ENCODE measurements around the gene SLFN12L.
"Not testable (repeated sequence)": the region's sequence is repeated elsewhere in the genome, so short reads cannot be mapped to it uniquely, and the experiment has no call there.

SLFN12L gene

DNA sequence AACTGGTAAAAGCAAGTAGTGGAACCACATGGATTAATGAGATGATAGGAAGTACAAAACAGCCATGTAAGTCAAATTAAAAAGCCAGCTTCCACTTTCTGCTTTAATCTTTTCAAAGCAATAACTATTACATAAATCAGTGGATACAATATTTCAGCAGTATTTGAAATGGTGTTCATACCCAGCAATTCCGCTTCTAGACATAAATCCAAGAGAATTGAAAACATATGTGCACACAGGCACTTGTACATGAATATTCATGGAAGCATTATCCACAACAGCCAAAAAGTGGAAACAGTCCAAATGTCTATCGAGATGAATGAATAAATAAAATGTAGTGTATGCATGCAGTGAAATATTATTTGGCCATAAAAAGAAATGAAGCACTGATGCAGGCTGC, 27.4 kb downstream of the SLFN12L start:
- Histone ChIP-seq H3K23ac (ENCODE audit: low read length) (no peak overlapping the region), H3K36me3 (ENCODE audit: control insufficient read depth, insufficient read depth, low read length) (no peaks in the 10 kb centered on the region), H3K4me2 (ENCODE audit: low read length) (no peak overlapping the region), H4K5ac (ENCODE audit: low read length) (no peak overlapping the region), H2BK15ac (replicated peaks; ENCODE audit: low read depth) (no peak overlapping the region), H3K9ac (ENCODE audit: low read length) (no peak overlapping the region), H2BK5ac (ENCODE audit: low read length) (no peak overlapping the region), H3K4me1 (ENCODE audit: control insufficient read depth, low read depth, low read length) (no peaks in the 10 kb centered on the region), H3K4me3 (ENCODE audit: low read length) (no peak overlapping the region), H3K27ac (ENCODE audit: low read depth, low read length) (no peak overlapping the region), H3K79me1 (ENCODE audit: low read length) (no peaks in the 10 kb centered on the region), H4K8ac (ENCODE audit: low read depth, low read length) (no peak overlapping the region), H3K4ac (ENCODE audit: low read depth, low read length) (no peak overlapping the region), H2BK120ac (ENCODE audit: low read depth, low read length) (no peak overlapping the region), H3K27me3 (ENCODE audit: insufficient read depth, low read length, poor library complexity) (no peaks in the 10 kb centered on the region), H3K79me2 (ENCODE audit: control insufficient read depth, insufficient read depth, low read length) (no peaks in the 10 kb centered on the region), H3K18ac (ENCODE audit: low read length) (no peak overlapping the region), H2AK5ac (ENCODE audit: low read length) (no peak overlapping the region), H3K56ac (ENCODE audit: low read length) (no peak overlapping the region)
- DNase-seq = no peak
- no CpG with 5 or more reads among the region's 2 CpGs for WGBS (ENCODE audit: extremely low coverage, insufficient coverage, low lambda C conversion rate)

DNA sequence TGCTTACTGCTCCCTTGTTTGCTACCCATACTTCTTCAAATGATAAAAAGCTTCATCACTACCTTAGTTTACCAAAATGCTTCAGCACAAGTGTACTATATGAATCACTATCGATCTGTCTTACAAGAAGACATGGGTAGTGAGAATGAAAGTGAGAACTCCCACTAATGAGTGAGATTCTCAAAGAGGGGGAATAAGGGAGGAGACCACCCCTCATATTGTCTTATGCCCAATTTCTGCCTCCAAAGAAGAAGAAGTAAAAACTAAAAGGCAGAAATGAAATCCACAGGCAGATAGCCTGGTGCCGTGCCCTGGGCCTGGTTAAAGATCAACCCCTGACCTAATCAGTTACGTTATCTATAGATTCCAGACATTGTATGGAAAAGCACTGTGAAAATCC, 29.8 kb downstream of the SLFN12L start:
- not testable (repeated sequence) for H3K4me1 ChIP-seq (ENCODE audit: control insufficient read depth, low read depth, low read length); H2BK120ac ChIP-seq (ENCODE audit: low read depth, low read length); H3K79me1 ChIP-seq (ENCODE audit: low read length); H3K18ac ChIP-seq (ENCODE audit: low read length); H3K27ac ChIP-seq (ENCODE audit: low read depth, low read length); H2BK15ac ChIP-seq (replicated peaks; ENCODE audit: low read depth); H3K36me3 ChIP-seq (ENCODE audit: control insufficient read depth, insufficient read depth, low read length); H2BK5ac ChIP-seq (ENCODE audit: low read length); H3K9ac ChIP-seq (ENCODE audit: low read length); H2AK5ac ChIP-seq (ENCODE audit: low read length); H3K4me2 ChIP-seq (ENCODE audit: low read length); H4K5ac ChIP-seq (ENCODE audit: low read length); H4K8ac ChIP-seq (ENCODE audit: low read depth, low read length); DNase-seq; H3K4me3 ChIP-seq (ENCODE audit: low read length); H3K27me3 ChIP-seq (ENCODE audit: insufficient read depth, low read length, poor library complexity); H3K4ac ChIP-seq (ENCODE audit: low read depth, low read length); H3K23ac ChIP-seq (ENCODE audit: low read length); H3K56ac ChIP-seq (ENCODE audit: low read length); H3K79me2 ChIP-seq (ENCODE audit: control insufficient read depth, insufficient read depth, low read length)
- WGBS (ENCODE audit: extremely low coverage, insufficient coverage, low lambda C conversion rate) = no CpG with 5 or more reads among the region's 3 CpGs

DNA sequence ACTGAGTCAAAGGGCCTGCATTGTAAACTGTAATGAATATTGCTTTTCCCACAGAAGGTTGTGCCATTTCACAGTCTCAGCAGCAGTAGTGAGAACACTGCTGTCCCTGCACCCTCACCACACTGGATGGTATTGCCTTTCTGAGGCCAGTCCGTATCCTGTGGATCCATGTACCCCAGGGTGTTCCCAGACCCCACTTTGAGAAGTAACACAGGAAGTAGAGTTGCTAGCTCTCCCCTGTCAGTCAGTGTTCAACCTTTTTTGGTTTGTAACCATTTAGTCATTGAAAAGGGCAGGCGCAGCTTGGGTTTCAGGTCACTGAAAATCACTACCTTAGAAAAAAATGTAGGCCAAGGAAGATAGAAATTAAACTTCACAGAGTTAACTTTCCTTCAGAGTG, 37.9 kb downstream of the SLFN12L start:
- H3K56ac ChIP-seq (ENCODE audit: low read length) = no peak overlapping the region
- no CpG with 5 or more reads among the region's 2 CpGs for WGBS (ENCODE audit: extremely low coverage, insufficient coverage, low lambda C conversion rate)
- H2BK15ac ChIP-seq (replicated peaks; ENCODE audit: low read depth) = no peak overlapping the region
- H4K8ac ChIP-seq (ENCODE audit: low read depth, low read length) = no peak overlapping the region
- H3K36me3 ChIP-seq (ENCODE audit: control insufficient read depth, insufficient read depth, low read length) = no peaks in the 10 kb centered on the region
- H3K27ac ChIP-seq (ENCODE audit: low read depth, low read length) = no peak overlapping the region
- no peak for DNase-seq
- H3K9ac ChIP-seq (ENCODE audit: low read length) = no peak overlapping the region
- H3K18ac ChIP-seq (ENCODE audit: low read length) = no peak overlapping the region
- H3K79me1 ChIP-seq (ENCODE audit: low read length) = no peaks in the 10 kb centered on the region
- H2BK120ac ChIP-seq (ENCODE audit: low read depth, low read length) = no peak overlapping the region
- H3K23ac ChIP-seq (ENCODE audit: low read length) = no peak overlapping the region
- no peak overlapping the region for H3K4ac ChIP-seq (ENCODE audit: low read depth, low read length)
- no peak overlapping the region for H3K4me2 ChIP-seq (ENCODE audit: low read length)
- H4K5ac ChIP-seq (ENCODE audit: low read length) = no peak overlapping the region
- no peaks in the 10 kb centered on the region for H3K4me1 ChIP-seq (ENCODE audit: control insufficient read depth, low read depth, low read length)
- no peaks in the 10 kb centered on the region for H3K79me2 ChIP-seq (ENCODE audit: control insufficient read depth, insufficient read depth, low read length)
- H2AK5ac ChIP-seq (ENCODE audit: low read length) = no peak overlapping the region
- no peak overlapping the region for H3K4me3 ChIP-seq (ENCODE audit: low read length)
- no peak overlapping the region for H2BK5ac ChIP-seq (ENCODE audit: low read length)
- H3K27me3 ChIP-seq (ENCODE audit: insufficient read depth, low read length, poor library complexity) = peaks cover 35% of the 10 kb centered on the region

DNA sequence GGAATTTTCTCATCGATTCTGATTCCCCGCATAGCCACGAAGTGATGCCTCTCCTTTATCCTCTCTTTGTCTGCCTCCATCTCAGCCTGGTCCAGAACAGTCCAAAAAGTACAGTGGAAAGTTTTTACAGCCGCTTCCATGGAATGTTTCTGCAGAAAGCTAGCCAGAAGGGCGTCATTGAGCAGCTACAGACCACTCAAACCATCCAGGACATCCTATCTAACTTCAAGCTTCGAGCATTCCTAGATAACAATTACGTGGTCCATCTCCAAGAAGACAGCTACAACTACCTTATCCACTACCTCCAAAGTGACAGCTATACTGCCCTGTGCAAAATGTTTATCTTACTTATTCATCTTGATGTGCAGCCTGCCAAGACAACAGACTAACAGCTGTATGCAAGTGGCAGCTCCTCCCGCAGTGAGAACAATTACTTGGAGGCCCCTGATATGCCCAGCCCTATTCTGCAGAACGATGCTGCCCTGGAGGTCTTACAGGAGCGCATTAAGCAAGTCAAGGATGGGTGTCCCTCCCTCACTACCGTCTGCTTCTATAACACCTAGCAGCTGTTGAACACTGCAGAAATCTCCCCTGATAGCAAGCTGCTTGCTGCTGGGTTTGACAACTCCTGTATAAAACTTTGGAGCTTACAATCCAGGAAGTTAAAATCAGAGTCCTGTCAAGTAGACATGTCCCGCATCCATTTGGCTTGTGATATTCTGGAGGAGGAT, 38.9 kb downstream of the SLFN12L start:
- WGBS (ENCODE audit: extremely low coverage, insufficient coverage, low lambda C conversion rate) = no CpG with 5 or more reads among the region's 12 CpGs
- Histone ChIP-seq H3K56ac (ENCODE audit: low read length) (no peak overlapping the region), H3K79me1 (ENCODE audit: low read length) (no peaks in the 10 kb centered on the region), H4K8ac (ENCODE audit: low read depth, low read length) (no peak overlapping the region), H4K5ac (ENCODE audit: low read length) (no peak overlapping the region), H3K79me2 (ENCODE audit: control insufficient read depth, insufficient read depth, low read length) (no peaks in the 10 kb centered on the region), H3K23ac (ENCODE audit: low read length) (no peak overlapping the region), H3K9ac (ENCODE audit: low read length) (no peak overlapping the region), H3K4ac (ENCODE audit: low read depth, low read length) (no peak overlapping the region), H3K18ac (ENCODE audit: low read length) (no peak overlapping the region), H3K4me1 (ENCODE audit: control insufficient read depth, low read depth, low read length) (no peaks in the 10 kb centered on the region), H2BK15ac (replicated peaks; ENCODE audit: low read depth) (no peak overlapping the region), H2BK5ac (ENCODE audit: low read length) (no peak overlapping the region), H3K36me3 (ENCODE audit: control insufficient read depth, insufficient read depth, low read length) (no peaks in the 10 kb centered on the region), H2AK5ac (ENCODE audit: low read length) (no peak overlapping the region), H3K27ac (ENCODE audit: low read depth, low read length) (no peak overlapping the region), H2BK120ac (ENCODE audit: low read depth, low read length) (no peak overlapping the region), H3K27me3 (ENCODE audit: insufficient read depth, low read length, poor library complexity) (peaks cover 38% of the 10 kb centered on the region), H3K4me3 (ENCODE audit: low read length) (no peak overlapping the region), H3K4me2 (ENCODE audit: low read length) (no peak overlapping the region)
- no peak for DNase-seq

DNA sequence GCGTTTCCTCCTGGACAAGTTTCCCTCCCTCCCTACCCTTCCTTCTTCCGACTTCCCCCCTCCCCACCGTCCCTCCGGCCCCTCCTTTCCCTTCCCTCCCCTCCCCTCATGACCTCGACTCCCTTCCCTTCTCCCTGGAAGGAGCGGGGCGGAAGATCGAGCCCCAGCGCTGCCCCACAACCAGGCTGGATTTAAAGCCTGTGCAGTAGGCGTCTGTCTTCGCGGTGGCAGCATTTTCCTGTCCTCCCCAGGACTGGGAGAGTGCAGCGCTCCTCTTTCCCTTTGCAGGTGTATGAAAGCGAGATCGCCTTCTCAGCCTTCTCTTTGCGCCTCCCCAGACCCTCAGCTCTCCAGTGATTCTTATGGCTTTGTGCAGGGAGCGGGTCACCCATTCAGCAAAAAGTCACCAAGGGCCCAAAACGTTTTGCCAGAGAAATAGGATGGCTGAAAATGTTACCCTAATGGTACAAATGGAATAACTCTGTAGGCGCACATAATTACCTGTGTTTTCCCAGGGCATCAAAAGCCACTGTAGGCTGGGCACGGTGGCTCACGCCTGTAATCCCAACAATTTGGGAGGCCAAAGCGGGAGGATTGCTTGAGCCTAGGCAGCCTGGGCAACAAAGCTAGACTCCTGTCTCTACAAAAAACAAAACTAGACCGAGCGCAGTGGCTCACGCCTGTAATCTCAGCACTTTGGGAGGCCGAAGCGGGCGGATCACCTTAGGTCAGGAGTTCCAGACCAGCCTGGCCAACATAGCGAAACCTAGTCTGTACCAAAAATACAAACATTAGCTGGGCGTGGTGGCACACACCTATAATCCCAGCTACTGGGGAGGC, 40.8 kb downstream of the SLFN12L start:
- no CpG with 5 or more reads among the region's 30 CpGs for WGBS (ENCODE audit: extremely low coverage, insufficient coverage, low lambda C conversion rate)
- H3K18ac ChIP-seq (ENCODE audit: low read length) = no peak overlapping the region
- H3K4ac ChIP-seq (ENCODE audit: low read depth, low read length) = no peak overlapping the region
- H4K5ac ChIP-seq (ENCODE audit: low read length) = no peak overlapping the region
- no peaks in the 10 kb centered on the region for H3K79me1 ChIP-seq (ENCODE audit: low read length)
- peaks cover 53% of the 10 kb centered on the region for H3K27me3 ChIP-seq (ENCODE audit: insufficient read depth, low read length, poor library complexity)
- H2BK15ac ChIP-seq (replicated peaks; ENCODE audit: low read depth) = no peak overlapping the region
- no peaks in the 10 kb centered on the region for H3K36me3 ChIP-seq (ENCODE audit: control insufficient read depth, insufficient read depth, low read length)
- peak overlapping the region; percentile 18 for H3K4me2 ChIP-seq (ENCODE audit: low read length)
- no peak overlapping the region for H4K8ac ChIP-seq (ENCODE audit: low read depth, low read length)
- no peaks in the 10 kb centered on the region for H3K79me2 ChIP-seq (ENCODE audit: control insufficient read depth, insufficient read depth, low read length)
- H2BK120ac ChIP-seq (ENCODE audit: low read depth, low read length) = no peak overlapping the region
- no peak overlapping the region for H3K23ac ChIP-seq (ENCODE audit: low read length)
- no peak overlapping the region for H2AK5ac ChIP-seq (ENCODE audit: low read length)
- no peak overlapping the region for H3K56ac ChIP-seq (ENCODE audit: low read length)
- H2BK5ac ChIP-seq (ENCODE audit: low read length) = no peak overlapping the region
- DNase-seq = peak; percentile 61
- H3K27ac ChIP-seq (ENCODE audit: low read depth, low read length) = no peak overlapping the region
- no peak overlapping the region for H3K9ac ChIP-seq (ENCODE audit: low read length)
- H3K4me1 ChIP-seq (ENCODE audit: control insufficient read depth, low read depth, low read length) = no peaks in the 10 kb centered on the region
- no peak overlapping the region for H3K4me3 ChIP-seq (ENCODE audit: low read length)

Measured in mesendoderm (in vitro differentiated cells).